Stimulated activated CD8-positive, alpha-beta memory T cell treated with anti-CD3 and anti-CD28 coated beads, Interleukin-12 subunit alpha, Interleukin-12 subunit beta, amount 100 ng/mL, for 1 hour (primary cell): ENCODE measurements around the gene RASSF1.

Source experiments
- DNase-seq: peaks from one replicate; pipeline ENCODE4 v3.0.0-alpha.2; 2020; ENCODE audit warnings: low read depth

Gene RASSF1

DNA sequence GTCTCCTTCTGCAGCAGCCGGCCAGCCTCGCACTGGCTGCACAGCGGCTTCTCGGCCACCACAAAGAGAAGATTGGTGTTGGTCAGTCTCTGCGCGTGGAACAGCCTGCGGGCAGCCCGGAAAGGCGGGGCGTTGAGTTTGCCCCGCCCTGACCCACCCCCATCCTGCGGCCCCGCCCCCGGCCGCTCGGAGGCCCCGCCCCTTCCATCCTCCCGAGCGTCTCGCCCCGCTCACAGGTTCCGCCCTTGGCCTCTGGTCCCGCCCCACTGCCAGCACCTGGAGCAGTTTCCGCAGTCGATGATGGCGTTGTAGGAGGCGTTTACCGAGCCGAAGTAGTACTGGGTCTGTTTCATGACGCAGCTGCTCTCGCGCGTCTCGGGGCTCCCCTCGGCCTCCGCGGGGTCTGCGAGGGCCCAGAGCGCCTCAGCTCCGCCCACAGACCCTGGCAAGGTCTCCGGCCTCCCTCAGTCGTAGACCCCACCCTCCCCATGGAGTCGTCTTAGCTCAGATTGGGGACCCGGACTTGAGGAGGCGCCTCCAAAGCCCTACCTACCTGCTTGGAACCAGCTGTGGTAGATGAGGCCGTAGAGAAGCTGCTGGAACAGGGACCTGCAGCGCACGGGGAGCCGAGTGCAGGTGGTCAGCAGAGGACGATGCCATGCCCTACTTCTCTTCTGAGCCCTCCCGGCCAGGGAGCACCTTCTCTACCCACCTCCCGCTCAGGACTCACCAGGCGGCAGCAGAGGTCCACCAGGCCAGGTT is 24.6 kb upstream of the RASSF1 start:
- peak; percentile 88 for DNase-seq

DNA sequence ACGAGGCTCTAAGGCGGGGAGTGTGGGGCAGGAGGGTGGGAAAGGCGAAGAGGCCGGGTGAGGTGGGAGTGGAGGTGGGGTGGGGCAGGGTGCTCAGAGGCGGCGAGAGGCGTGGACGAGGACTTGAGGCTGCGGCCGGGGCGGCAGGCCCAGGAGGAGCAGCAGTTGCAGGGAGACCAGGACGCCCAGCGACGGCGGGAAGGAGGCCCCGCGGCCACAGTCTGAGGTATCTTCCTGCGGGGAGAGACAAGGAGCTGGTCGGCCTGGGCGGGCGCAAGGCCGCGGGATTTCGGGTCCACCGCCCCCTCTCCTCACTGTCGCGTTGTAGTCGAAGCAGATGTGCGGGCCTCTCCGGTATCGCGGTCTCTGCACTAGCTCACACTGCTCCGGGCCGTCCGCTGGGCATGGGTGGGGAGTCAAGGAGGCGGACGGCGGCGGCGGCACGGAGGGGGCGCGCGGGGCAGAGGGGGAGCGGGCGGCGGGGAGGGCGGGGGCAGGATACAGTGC is 24.0 kb upstream of the RASSF1 start:
- no peak for DNase-seq

DNA sequence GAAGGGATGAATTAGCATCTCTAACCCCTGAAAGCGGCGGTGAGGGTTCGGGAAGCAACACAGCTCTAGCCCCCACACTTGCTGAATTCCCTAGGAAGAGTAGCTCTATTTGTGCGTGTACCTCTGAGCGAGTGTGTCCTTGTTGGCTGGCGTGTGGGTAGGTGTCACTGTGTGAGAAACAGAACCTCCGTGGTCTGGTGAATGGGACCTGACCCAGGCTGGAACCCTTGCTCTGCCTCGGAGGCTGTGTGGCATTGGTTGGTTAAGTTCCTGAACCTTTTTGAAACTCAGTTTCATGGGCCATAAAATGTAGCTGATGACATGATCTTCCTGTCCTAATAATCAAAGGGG is 19.1 kb upstream of the RASSF1 start:
- DNase-seq: no peak

DNA sequence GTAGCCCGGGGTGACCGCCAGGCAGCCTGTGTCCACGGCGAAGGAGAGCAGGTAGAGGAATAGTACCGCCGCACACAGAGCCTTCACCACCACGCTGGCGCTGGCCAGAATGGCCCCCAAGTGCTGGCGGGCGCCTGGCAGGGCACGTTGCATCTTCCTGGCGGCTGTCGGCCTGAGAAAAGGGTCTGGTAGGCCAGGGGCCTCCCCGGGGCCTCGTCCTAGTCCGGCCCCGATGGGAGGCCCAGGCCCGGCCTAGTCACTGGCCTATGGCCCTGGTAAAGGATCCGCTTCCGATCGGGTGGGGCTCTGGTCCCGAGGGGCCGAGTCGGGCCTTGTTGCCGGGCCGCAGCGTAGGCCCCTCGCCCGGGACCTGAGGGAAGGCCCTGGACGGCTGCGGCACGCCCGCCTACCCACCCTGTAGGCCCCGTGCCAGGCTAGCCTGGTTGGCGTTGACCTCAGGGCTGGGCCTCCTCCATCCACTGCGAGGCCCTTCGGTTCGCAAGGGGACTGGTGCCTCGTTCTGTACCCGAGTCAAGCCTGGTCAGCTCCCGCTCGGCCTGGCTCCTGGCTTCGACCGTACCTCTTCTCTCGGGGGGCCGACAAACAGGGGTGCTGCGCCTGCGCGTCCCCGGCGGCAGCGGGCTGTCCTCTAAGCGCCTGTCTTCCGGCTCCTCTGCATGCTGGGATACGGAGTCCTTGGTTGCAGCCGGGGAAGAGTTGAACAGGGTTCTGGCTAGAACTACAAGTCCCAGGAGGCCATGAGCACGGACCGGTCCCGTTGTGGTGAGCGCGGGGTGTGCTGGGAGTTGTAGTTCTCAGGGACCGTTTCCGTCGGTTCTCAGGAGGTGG is 18.5 kb upstream of the RASSF1 start, which contains the start of gene TMEM115:
Gene TMEM115, minus strand, starts transcription at position 611 of the 849 bp plus-strand sequence. Its CDS starts 458 bp downstream, at position 153.
- peak; percentile 91 for DNase-seq

DNA sequence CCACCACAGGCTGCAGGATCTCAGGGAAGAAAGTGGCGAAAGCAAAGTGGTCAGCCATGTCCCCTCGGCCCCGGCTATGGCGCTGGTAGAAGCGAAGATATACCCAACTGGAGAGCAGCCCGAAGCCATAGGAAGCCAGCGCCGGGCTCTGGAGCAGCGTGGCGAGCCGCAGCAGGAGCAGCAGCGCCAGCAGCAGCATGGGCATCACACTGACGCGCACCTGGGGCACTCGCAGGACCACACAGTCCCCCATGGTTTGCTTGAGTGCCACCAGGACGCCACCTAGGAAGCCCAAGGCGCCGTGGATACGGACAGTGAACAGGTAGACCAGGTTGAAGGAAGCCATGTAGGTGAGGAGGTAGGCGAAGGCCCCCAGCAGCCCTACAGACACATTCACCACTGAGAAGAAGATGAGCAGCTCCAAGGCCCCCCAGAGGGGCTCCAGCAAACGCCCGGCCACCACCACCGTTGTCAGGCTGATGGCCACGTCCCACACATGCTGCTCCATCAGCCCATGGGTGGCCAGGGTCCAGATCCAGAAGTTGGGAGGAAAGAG is 17.8 kb upstream of the RASSF1 start:
- no peak for DNase-seq

DNA sequence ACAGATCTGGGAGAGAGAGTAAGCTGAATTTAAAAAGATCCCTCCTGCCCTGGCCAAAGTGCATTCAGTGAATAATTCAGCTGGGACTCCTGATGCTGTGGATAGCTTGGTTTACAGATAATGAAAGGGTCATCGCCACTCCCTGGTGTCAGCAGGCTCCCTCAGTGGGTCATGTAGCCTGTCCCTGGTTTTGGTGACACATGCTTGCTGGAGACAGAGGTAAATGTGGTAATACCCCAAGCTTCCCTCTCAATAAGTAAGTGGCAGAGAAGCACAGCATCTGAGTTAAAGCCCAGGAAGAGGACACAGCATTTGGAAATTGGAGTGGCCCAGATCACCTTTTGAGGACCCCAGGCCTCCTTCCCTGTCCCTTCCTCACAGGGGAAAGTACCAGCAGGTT is 16.8 kb upstream of the RASSF1 start:
- no peak for DNase-seq

DNA sequence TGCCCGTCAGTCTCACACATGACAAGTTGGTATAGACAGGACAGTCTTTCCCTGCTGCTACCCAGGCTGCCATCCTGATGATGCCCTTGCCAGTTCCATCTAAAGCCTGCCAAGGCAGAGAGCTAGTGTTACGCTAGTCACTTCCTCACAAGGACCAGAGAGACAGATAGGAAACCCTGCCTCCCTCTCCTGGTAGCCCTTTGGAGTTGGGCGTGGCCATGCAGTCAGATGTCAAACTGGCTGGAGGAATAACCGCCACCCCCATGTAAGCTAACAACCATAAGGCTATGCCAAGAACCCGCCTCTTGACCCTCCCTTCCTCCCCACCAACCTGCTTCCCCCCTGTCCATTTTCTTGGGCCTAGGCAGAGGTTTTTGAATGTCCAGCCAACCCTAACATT is 15.9 kb upstream of the RASSF1 start:
- no peak for DNase-seq

DNA sequence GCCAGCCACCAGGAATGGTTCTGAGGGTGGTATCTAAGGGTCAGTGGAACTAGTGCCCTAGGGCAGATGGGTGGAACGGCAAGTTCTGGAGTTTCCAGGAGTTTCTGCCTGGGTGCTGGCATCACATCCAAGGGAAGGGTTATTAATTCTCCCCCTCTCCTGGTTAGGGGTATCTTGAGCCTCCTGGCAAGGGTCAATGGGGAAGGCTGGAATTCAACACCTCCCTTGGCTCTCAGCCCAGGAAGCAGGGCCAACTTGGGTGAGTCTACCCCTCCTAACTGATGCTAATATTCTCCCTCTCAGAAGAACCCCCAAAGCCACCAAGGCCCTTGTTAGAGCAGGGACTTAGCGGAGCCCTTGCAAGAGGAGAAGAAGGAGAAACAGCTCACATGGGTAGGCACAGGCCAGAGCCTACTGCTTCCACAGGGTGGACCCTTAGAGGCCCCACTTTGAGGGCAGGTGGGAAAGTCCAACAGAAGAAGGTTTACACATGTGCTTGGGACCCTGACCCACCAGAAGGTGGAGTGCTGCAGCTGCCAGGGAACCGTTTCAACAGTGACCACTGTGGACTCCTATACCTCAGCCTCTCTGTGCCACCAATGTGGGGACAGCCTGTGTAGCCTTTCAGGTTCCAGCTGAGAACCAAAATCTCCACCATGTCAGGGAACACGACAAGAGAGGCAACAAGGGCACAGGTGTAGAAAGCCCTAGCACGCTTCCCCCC is 15.4 kb upstream of the RASSF1 start:
- no peak for DNase-seq

DNA sequence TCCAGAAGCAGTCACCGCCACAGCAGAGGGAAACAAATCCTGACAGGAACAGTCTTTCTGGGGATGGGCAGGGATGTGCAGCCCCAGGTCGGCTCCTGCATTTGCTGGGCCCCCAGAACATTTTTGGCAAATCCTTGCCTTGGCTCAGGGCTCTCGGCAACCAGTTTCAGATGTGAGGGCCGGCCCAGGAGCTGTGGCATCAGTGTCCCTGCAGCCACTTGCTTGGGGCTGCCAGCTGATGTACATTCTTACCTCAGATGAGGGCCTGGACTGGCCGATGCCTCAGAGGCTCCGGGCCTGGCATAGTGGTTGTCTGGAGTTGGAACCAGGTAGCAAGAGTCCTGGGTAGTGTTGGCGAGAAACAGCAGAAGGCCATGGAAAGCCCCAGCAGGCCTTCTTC is 14.2 kb upstream of the RASSF1 start:
- DNase-seq: no peak

DNA sequence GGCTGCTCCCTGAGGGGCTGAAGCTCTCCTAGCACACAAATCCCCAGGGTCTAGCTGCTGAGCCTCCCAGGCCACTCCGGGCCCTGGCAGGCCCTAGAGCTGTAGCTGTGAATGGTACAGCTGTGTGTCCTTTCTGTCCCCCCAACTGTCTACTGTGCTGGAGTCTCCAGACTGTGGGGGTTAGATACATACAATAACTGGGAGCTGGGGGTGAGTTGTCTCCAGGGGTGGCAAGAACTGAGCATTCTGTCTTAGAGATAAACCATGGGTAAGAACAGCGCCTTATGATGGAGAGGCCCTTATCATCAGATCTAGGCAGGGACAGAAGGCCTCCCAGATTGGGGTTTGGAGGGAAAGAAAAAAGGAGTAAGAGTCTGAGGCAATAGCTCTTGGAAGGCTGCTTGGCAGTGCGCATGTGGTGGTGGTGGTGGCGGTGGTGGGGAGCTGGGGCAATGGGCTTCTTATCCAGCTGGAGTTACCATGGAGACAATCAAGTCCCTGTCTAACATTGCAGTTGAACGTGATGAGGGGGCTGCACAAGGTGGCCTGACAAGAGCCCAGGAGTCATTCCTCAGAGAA is 13.6 kb upstream of the RASSF1 start:
- DNase-seq: no peak

DNA sequence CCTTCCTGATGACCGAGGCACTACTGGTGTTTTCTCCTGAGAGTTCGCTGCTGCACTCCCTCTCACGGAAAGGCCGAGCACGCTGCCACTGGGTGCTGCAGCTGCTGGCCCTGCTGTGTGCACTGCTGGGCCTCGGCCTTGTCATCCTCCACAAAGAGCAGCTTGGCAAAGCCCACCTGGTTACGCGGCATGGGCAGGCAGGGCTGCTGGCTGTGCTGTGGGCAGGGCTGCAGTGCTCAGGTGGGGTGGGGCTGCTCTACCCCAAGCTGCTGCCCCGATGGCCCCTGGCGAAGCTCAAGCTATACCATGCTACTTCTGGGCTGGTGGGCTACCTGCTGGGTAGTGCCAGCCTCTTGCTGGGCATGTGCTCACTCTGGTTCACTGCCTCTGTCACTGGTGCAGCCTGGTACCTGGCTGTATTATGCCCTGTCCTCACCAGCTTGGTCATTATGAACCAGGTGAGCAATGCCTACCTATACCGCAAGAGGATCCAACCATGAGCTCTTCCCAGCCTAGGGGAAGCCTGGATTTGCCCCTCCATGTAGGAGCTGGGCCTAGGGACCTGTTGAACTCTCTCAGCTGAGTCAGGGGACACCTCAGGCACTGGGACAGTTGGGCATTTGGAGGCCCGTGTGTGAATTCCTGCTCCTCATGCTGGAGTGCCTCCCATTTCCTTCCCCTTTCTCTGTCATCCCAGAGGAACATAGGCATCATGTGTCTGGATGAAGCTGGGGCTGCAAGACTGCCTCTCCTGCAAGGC is 12.8 kb upstream of the RASSF1 start:
- no peak for DNase-seq

DNA sequence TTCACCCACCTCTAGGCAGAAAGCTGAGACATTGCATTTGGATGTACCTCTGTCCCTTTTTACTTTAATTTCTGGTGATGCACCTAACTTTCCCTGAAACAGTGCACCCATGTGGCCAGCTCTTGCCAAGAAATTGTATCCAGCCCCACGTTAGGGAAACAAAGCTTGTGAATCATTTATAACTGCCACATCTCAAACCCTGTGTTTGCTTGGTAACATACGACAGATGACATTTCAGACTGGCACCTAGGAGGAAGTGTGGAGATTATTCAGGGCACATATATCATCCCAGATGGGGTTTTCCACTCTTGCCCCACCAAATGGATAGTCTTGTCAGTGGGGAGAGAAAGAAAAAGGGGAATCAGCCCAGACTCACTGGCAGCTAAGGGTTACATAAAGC is 12.1 kb upstream of the RASSF1 start:
- no peak for DNase-seq

DNA sequence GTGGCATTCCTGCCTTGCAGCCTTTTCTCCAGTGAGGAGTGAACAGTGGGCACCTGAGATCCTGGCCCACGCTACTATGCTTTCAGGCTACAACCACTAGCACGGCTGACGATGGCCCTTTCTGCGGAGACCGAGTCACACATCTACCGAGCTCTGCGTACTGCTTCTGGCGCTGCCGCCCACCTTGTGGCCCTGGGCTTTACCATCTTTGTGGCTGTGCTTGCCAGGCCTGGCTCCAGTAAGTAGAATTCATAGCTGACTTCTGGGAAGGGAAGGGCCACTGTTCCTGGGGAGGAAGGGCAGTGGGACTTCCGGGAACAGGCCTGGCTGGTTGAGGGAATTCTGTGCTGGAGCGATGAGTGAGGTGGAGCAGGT is 10.7 kb upstream of the RASSF1 start:
- DNase-seq: no peak

DNA sequence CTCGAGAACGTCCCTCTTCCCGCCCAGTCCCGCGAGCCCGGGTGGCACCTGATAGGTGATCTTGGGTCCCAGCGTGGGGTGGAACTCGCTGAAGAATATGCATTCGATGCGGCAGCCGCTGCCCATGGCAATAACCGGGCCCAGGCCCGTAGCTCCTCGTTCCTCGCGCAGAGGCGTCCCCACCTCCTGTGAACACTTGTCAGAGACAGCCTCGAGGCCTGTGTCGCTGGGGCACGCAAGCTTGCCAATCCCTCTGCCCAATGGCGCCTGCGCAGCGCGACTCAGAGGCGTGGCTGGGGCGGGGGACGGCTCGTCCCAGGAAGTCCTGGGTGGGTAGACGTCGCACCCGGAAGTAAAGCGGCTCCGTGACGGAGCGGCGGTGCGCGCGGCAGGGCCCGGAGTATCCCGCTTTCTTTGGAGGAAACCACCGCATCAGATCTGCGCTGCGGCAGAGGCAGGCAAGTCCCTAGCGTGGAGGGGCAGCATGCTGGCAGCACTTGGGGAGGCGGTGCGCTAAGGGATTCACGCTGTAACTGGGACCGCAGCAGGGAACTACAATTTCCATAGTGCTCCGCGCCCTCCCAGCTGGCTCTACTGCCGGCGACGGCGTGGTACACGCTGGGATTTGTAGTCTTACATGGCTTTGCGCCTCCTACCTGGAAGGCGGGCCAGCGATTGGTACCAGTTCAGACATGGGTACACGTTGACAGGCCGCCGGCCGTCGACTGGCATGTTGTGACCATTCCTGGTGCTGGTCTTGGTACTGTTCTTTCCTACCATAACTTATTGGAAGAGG is 10.1 kb upstream of the RASSF1 start, which contains the start of the genes CYB561D2 and NPRL2:
Gene CYB561D2, plus strand, starts transcription at position 336 of the 796 bp plus-strand sequence. CDS start 572 bp downstream, outside the sequence.
Gene NPRL2, minus strand, starts transcription at position 249 of the 796 bp plus-strand sequence. Its CDS starts 123 bp downstream, at position 126.
- DNase-seq: peak; percentile 98

DNA sequence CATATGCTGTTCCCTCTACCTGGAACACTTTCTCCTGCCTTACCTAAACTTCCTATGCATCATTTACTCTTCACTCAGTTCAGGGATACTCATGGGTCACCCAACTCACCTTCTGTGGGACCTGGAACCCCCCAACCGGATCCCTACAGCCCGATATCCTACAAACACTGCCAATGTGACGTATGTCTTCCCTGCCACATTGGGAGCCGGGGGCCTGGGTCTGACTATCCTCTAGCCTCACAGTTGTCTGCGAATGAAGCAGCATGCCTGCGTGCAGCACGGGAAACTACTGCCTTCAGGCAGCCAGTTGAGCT is 9.5 kb upstream of the RASSF1 start:
- DNase-seq: no peak

DNA sequence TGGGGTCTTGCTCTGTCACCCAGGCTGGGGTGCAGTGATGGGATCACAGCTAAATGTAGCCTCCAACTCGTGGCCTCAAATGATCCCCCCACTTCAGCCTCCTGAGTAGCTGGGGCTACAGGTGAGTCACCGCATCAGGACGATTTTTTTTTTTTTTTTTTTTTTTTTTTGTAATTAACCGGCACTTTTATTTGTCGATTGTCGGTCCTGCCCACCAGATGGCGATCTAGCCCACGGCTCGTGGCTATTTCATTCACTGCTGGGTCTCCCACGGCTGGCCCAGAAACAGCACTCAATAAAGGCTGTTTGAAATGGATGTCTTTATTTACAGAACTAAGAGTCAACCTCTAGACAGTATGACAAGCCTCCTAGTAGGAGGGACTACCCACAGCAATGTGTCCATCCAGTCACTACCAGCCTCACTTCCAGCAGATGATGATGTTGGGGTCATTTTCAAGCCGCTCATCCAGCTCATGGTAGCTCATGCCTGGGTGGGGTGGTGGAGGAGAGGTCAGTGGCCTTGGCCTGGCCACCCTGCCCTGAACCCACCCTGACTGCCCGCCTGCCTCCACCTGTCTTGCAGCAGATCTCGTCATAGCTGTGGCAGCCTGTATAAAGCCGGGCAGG is 6.7 kb upstream of the RASSF1 start:
- DNase-seq: peak; percentile 60

DNA sequence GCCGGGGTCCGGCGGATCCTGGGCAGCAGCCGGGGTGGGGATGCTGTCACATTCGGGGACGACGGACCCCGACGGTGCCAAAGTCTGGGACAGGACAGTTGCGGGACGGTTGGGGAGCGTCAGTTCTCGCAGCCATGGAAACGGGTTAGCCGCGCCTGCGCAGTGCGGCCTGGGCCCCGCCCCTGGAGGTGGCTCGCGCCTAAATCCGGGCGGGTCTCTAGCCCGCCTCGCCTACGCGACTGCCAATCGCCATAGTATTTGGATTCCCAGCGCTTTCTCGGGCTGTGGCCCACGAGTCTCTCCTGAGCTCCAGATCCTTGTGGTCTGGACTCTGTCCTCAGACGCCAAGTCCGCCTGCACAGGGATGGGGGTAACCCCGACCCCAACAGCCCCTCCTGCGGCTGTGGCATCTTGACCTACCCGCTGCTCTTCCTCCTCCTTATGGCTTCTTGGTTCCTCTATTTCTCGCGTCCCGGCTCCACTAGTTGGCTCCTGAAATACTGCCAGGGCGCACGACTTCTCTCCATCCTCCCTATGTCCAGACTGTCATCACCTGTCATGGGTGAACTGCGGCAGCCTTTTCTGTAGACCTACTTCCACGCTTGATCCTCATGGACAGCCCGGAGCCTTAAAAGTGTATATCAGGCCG is 5.1 kb upstream of the RASSF1 start, which contains the start of gene ZMYND10:
Gene ZMYND10, minus strand, starts transcription at position 147 of the 649 bp plus-strand sequence. CDS start 153 bp downstream, outside the sequence.
- DNase-seq: peak; percentile 56

DNA sequence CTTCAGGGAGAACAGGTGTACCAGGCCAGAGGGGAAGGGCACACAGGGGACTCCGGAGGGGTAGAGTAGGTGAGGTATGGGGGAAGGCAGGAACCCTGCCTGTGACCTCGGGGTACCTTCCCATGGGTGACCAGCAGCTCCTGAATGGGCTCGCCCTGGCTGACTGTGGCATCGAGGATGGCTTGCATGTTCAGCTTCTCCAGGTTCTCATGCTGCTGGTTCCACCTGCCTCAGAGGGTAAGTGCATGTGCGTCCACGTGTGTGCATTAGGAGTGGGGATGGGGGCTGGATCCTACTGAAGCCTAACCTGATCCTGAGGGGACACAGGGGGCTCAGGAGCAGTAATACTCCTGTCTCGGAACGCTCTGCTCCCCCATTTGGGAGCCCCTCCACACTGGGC is 4.4 kb upstream of the RASSF1 start:
- no peak for DNase-seq
